HAP-1 (cell line): ENCODE data around the gene MYL2.

Experiments used
- DNase-seq, 2 experiments: peaks; one replicate each; pipeline ENCODE4 v3.0.0-alpha.2; 2016 to 2020; ENCODE audit warnings: low spot score in 2 of 2
- H3K27me3 ChIP-seq: fragments of 250-450 bp; sonication (Bioruptor Pico); 2 replicates; pipeline ENCODE4 v1.5.1; 2020; ENCODE audit warnings: low read depth, mild to moderate bottlenecking, moderate library complexity
- H3K36me3 ChIP-seq: fragments of 250-450 bp; sonication (Bioruptor Pico); replicated peaks from 2 replicates; pipeline ENCODE4 v1.5.1; 2020; ENCODE audit warnings: mild to moderate bottlenecking
- H3K4me1 ChIP-seq: fragments of 250-450 bp; sonication (Bioruptor Pico); 2 replicates; pipeline ENCODE4 v1.5.1; 2020; ENCODE audit warnings: mild to moderate bottlenecking
- H3K4me3 ChIP-seq: fragments of 250-450 bp; sonication (Bioruptor Pico); 2 replicates; pipeline ENCODE4 v1.5.1; 2020; ENCODE audit warnings: mild to moderate bottlenecking, moderate library complexity
- H3K9me3 ChIP-seq: fragments of 250-450 bp; sonication (Bioruptor Pico); 2 replicates; pipeline ENCODE4 v1.5.1; 2020; ENCODE audit warnings: mild to moderate bottlenecking, moderate library complexity
- in situ Hi-C: fragments of 300-500 bp; cut with MboI; formaldehyde crosslinking; loops from 3 replicates; pipeline ENCODE4 v1.14.3; 2020; ENCODE audit warnings: low sequenced_read_pairs, inconsistent platforms, mixed read lengths

MYL2 gene

GRCh38 chr12:110936367-110937103 lies 16.2 kb upstream of the MYL2 start:
- no peaks in the 10 kb centered on the region for H3K9me3 ChIP-seq
- no peaks in the 10 kb centered on the region for H3K36me3 ChIP-seq
- H3K4me3 ChIP-seq: no peak overlapping the region
- no peak for DNase-seq
- in situ Hi-C loops: loop anchor here (10.0 kb wide), 1 partner anchor 358 kb away; no protein-coding TSS in a partner anchor
- H3K27me3 ChIP-seq: no peaks in the 10 kb centered on the region
- H3K4me1 ChIP-seq: no peaks in the 10 kb centered on the region

- Histone ChIP-seq H3K4me3 (no peak overlapping the region), H3K27me3 (no peaks in the 10 kb centered on the region), H3K36me3 (no peaks in the 10 kb centered on the region), H3K9me3 (no peaks in the 10 kb centered on the region), H3K4me1 (no peaks in the 10 kb centered on the region)
- in situ Hi-C loops: loop anchor here (10.0 kb wide), 1 partner anchor 359 kb away; no protein-coding TSS in a partner anchor
- DNase-seq: no peak
Observed at GRCh38 chr12:110935588-110935987, 15.2 kb upstream of the MYL2 start.

- no peak overlapping the region for H3K4me3 ChIP-seq
- no peaks in the 10 kb centered on the region for H3K27me3 ChIP-seq
- in situ Hi-C loops: loop anchor here (10.0 kb wide), 1 partner anchor 361 kb away; no protein-coding TSS in a partner anchor
- no peaks in the 10 kb centered on the region for H3K4me1 ChIP-seq
- no peaks in the 10 kb centered on the region for H3K9me3 ChIP-seq
- peak in 1 of 2 experiments; percentile 22 for DNase-seq
- H3K36me3 ChIP-seq: no peaks in the 10 kb centered on the region
Observed at GRCh38 chr12:110934093-110934852, 13.9 kb upstream of the MYL2 start.

GRCh38 chr12:110933326-110933974 lies 13.1 kb upstream of the MYL2 start:
- DNase-seq: no peak
- no peaks in the 10 kb centered on the region for H3K27me3 ChIP-seq
- H3K9me3 ChIP-seq: no peaks in the 10 kb centered on the region
- H3K36me3 ChIP-seq: no peaks in the 10 kb centered on the region
- in situ Hi-C loops: loop anchor here (10.0 kb wide), 1 partner anchor 361 kb away; no protein-coding TSS in a partner anchor
- H3K4me3 ChIP-seq: no peak overlapping the region
- H3K4me1 ChIP-seq: no peaks in the 10 kb centered on the region

GRCh38 chr12:110932046-110932445 lies 11.7 kb upstream of the MYL2 start:
- Histone ChIP-seq H3K9me3 (no peaks in the 10 kb centered on the region), H3K36me3 (no peaks in the 10 kb centered on the region), H3K4me1 (no peaks in the 10 kb centered on the region), H3K27me3 (no peaks in the 10 kb centered on the region; the same call in 1 of the 2 replicates), H3K4me3 (no peak overlapping the region)
- DNase-seq: peak in 1 of 2 experiments; percentile 63
- in situ Hi-C loops: loop anchor here (10.0 kb wide), 1 partner anchor 363 kb away; no protein-coding TSS in a partner anchor

- Histone ChIP-seq H3K36me3 (no peaks in the 10 kb centered on the region), H3K9me3 (no peaks in the 10 kb centered on the region), H3K27me3 (no peaks in the 10 kb centered on the region; the same call in 1 of the 2 replicates), H3K4me1 (no peaks in the 10 kb centered on the region), H3K4me3 (no peak overlapping the region)
- in situ Hi-C loops: loop anchor here (10.0 kb wide), 1 partner anchor 363 kb away; no protein-coding TSS in a partner anchor
- no peak for DNase-seq
Observed at GRCh38 chr12:110931315-110931728, 10.9 kb upstream of the MYL2 start.

- H3K36me3 ChIP-seq: no peaks in the 10 kb centered on the region
- no peaks in the 10 kb centered on the region for H3K4me1 ChIP-seq
- DNase-seq: no peak
- H3K9me3 ChIP-seq: no peaks in the 10 kb centered on the region
- no peak overlapping the region for H3K4me3 ChIP-seq
- no peaks in the 10 kb centered on the region; the same call in 1 of the 2 replicates for H3K27me3 ChIP-seq
- in situ Hi-C loops: loop anchor here (10.0 kb wide), 1 partner anchor 364 kb away; no protein-coding TSS in a partner anchor
Observed at GRCh38 chr12:110930348-110931314, 10.3 kb upstream of the MYL2 start.

GRCh38 chr12:110929818-110930217 lies 9.4 kb upstream of the MYL2 start:
- in situ Hi-C loops: loop anchor here (10.0 kb wide), 1 partner anchor 365 kb away; no protein-coding TSS in a partner anchor
- no peaks in the 10 kb centered on the region for H3K4me1 ChIP-seq
- no peaks in the 10 kb centered on the region for H3K36me3 ChIP-seq
- no peaks in the 10 kb centered on the region for H3K9me3 ChIP-seq
- no peaks in the 10 kb centered on the region; the same call in 1 of the 2 replicates for H3K27me3 ChIP-seq
- no peak for DNase-seq
- no peak overlapping the region for H3K4me3 ChIP-seq

GRCh38 chr12:110928700-110929099 lies 8.3 kb upstream of the MYL2 start:
- in situ Hi-C loops: no loop called here
- Histone ChIP-seq H3K36me3 (no peaks in the 10 kb centered on the region), H3K27me3 (no peaks in the 10 kb centered on the region; the same call in 1 of the 2 replicates), H3K9me3 (no peaks in the 10 kb centered on the region), H3K4me3 (no peak overlapping the region), H3K4me1 (no peaks in the 10 kb centered on the region)
- no peak for DNase-seq

GRCh38 chr12:110927546-110927945 lies 7.2 kb upstream of the MYL2 start:
- no peaks in the 10 kb centered on the region for H3K36me3 ChIP-seq
- DNase-seq: no peak
- in situ Hi-C loops: no loop called here
- no peak overlapping the region for H3K4me3 ChIP-seq
- H3K27me3 ChIP-seq: no peaks in the 10 kb centered on the region; the same call in 1 of the 2 replicates
- no peaks in the 10 kb centered on the region for H3K4me1 ChIP-seq
- H3K9me3 ChIP-seq: no peaks in the 10 kb centered on the region

GRCh38 chr12:110923692-110924334 lies 3.4 kb upstream of the MYL2 start:
- Histone ChIP-seq H3K4me1 (no peaks in the 10 kb centered on the region), H3K9me3 (no peaks in the 10 kb centered on the region), H3K27me3 (no peaks in the 10 kb centered on the region; the same call in 1 of the 2 replicates), H3K36me3 (no peaks in the 10 kb centered on the region), H3K4me3 (no peak overlapping the region)
- no peak for DNase-seq
- in situ Hi-C loops: no loop called here

- H3K36me3 ChIP-seq: no peaks in the 10 kb centered on the region
- H3K9me3 ChIP-seq: no peaks in the 10 kb centered on the region
- H3K4me3 ChIP-seq: no peak overlapping the region
- no peaks in the 10 kb centered on the region for H3K4me1 ChIP-seq
- H3K27me3 ChIP-seq: no peaks in the 10 kb centered on the region; the same call in 1 of the 2 replicates
- DNase-seq: no peak
- in situ Hi-C loops: no loop called here
Observed at GRCh38 chr12:110923192-110923591, 2.8 kb upstream of the MYL2 start.
